Smooth muscle cell (in vitro differentiated cells): ENCODE measurements around the gene RAVER2. TPM values are rescaled to one million over a fixed set of nuclear protein-coding genes. Genes with fewer than 3 reads are reported as not detected.
"Not testable (repeated sequence)": the region's sequence is repeated elsewhere in the genome, so short reads cannot be mapped to it uniquely, and the experiment has no call there.

Experiments used
- DNase-seq: peaks from one replicate; lab custom pipeline; 2025; ENCODE audit not compliant: unreplicated experiment; lab: John Stamatoyannopoulos, UW
- H2AFZ ChIP-seq: fragments of 200-600 bp; sonication (generic); 2 replicates; pipeline ENCODE4 v1.6.0; 2016; ENCODE audit warnings: antibody characterized with exemption, low read depth, mild to moderate bottlenecking
- H3F3A ChIP-seq: fragments of 200-600 bp; sonication (generic); 2 replicates; pipeline ENCODE4 v1.6.0; 2017; ENCODE audit warnings: antibody characterized with exemption, low read depth
- H3K27ac ChIP-seq: fragments of 200-600 bp; sonication (generic); 2 replicates; pipeline ENCODE4 v1.5.1; 2016; ENCODE audit warnings: low read depth, mild to moderate bottlenecking
- H3K27me3 ChIP-seq: fragments of 200-600 bp; sonication (generic); 2 replicates; pipeline ENCODE4 v1.6.1; 2016; ENCODE audit warnings: low read depth, mild to moderate bottlenecking
- H3K36me3 ChIP-seq: fragments of 200-600 bp; sonication (generic); 2 replicates; pipeline ENCODE4 v1.5.1; 2016; ENCODE audit warnings: low read depth
- H3K4me1 ChIP-seq: fragments of 200-600 bp; sonication (generic); 2 replicates; pipeline ENCODE4 v1.5.1; 2016; ENCODE audit warnings: low read depth
- H3K4me2 ChIP-seq: fragments of 200-600 bp; sonication (generic); 2 replicates; pipeline ENCODE4 v1.6.0; 2016; ENCODE audit warnings: mild to moderate bottlenecking
- H3K4me3 ChIP-seq: fragments of 200-600 bp; sonication (generic); 2 replicates; pipeline ENCODE4 v1.5.1; 2016; ENCODE audit warnings: mild to moderate bottlenecking
- H3K79me2 ChIP-seq: fragments of 200-600 bp; sonication (generic); 2 replicates; pipeline ENCODE4 v1.6.0; 2016; ENCODE audit warnings: low read depth, mild to moderate bottlenecking
- H3K9ac ChIP-seq: fragments of 200-600 bp; sonication (generic); 2 replicates; pipeline ENCODE4 v1.6.0; 2016; ENCODE audit warnings: low read depth
- H3K9me3 ChIP-seq: fragments of 200-600 bp; sonication (generic); replicated peaks from 2 replicates; pipeline ENCODE4 v1.5.1; 2016; ENCODE audit warnings: low read depth
- H4K20me1 ChIP-seq: fragments of 200-600 bp; sonication (generic); 2 replicates; pipeline ENCODE4 v1.6.0; 2016; ENCODE audit warnings: low read depth
- WGBS: methylation state at CpG from one replicate; pipeline ENCODE4 v1.1.7; 2016; ENCODE audit warnings: low lambda C conversion rate; 5-methylcytosine and 5-hydroxymethylcytosine counted together
- polyA plus RNA-seq: library from polyadenylated mRNA; unstranded; fragments of >200 nt; fragmentation: Nextera tagmentation; extraction: Ambion mirVana; gene quantifications from 2 replicates; pipeline ENCODE4 v1.2.1, GENCODE V29; 2016
- total RNA-seq: library from RNA; depleted of rRNA; stranded (reverse); fragments of >200 nt; gene quantifications from 2 replicates; pipeline ENCODE4 v1.2.3, GENCODE V29; 2014
- TF ChIP-seq, protein P1 (sequence below): fragments of 200-600 bp; sonication (generic); IDR thresholded peaks from 2 replicates; pipeline ENCODE4 v1.5.1; 2017; ENCODE audit warnings: borderline replicate concordance, mild to moderate bottlenecking, antibody characterized with exemption; ENCODE audit not compliant: insufficient read depth, poor library complexity, severe bottlenecking

The RAVER2 gene
- total and polyA plus RNA-seq, 2 experiments from 2014 or later, result 2.8 to 9.8 TPM

DNA sequence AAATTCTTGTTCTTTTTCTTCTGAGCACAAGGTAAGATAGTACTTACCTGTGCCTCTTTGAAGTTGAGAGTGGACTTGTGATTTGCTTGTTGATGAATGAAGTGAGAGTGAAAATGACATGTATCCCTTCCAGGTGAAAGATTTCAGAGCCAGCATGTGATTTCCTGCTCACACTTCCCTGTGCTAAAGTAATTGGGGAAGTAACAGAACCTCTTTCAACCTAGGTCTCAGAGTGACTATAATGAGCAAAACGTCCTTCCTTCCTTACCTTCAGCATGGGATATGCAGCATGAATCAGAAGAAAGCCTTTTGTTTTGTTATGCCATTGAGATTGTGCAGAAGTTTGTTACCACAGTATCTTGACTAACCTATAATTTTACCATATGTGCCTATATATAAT is 24.6 kb downstream of the RAVER2 start:
- no peak overlapping the region for H2AFZ ChIP-seq
- H3K36me3 ChIP-seq, result no peaks in the 10 kb centered on the region
- no peaks in the 10 kb centered on the region for H3K79me2 ChIP-seq
- no peak overlapping the region for H3K9ac ChIP-seq
- H3F3A ChIP-seq, result no peaks in the 10 kb centered on the region
- TF ChIP-seq, protein P1, sequence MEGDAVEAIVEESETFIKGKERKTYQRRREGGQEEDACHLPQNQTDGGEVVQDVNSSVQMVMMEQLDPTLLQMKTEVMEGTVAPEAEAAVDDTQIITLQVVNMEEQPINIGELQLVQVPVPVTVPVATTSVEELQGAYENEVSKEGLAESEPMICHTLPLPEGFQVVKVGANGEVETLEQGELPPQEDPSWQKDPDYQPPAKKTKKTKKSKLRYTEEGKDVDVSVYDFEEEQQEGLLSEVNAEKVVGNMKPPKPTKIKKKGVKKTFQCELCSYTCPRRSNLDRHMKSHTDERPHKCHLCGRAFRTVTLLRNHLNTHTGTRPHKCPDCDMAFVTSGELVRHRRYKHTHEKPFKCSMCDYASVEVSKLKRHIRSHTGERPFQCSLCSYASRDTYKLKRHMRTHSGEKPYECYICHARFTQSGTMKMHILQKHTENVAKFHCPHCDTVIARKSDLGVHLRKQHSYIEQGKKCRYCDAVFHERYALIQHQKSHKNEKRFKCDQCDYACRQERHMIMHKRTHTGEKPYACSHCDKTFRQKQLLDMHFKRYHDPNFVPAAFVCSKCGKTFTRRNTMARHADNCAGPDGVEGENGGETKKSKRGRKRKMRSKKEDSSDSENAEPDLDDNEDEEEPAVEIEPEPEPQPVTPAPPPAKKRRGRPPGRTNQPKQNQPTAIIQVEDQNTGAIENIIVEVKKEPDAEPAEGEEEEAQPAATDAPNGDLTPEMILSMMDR, result no peak
- WGBS, result 78% methylated on average over 1 of the region's 1 CpG
- H4K20me1 ChIP-seq, result no peaks in the 10 kb centered on the region
- H3K27me3 ChIP-seq, result no peaks in the 10 kb centered on the region
- H3K4me3 ChIP-seq, result no peak overlapping the region
- no peak overlapping the region for H3K4me2 ChIP-seq
- H3K4me1 ChIP-seq, result no peaks in the 10 kb centered on the region
- H3K27ac ChIP-seq, result no peak overlapping the region
- no peaks in the 10 kb centered on the region for H3K9me3 ChIP-seq
- no peak for DNase-seq

DNA sequence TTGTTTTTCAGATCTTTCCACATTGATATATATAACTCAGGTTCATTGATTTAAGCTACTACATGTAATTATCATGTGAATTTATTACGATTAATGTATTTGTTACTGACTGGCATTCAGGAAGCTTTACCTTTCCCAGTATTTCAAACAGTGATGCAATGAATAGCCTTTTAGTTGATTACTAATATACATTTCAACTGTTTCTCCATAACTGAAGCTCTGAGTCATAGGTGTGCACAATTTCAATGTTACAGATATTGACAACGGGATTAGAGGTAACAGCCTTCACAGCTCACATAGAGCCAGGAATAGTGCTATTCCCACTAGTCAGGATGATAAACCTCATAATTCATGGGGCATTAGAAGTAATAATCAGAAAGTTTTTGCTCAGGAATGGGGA is 25.1 kb downstream of the RAVER2 start:
- Histone ChIP-seq H3K4me1 (no peaks in the 10 kb centered on the region), H3K27me3 (no peaks in the 10 kb centered on the region), H3F3A (no peaks in the 10 kb centered on the region), H3K27ac (no peak overlapping the region), H2AFZ (no peak overlapping the region), H3K79me2 (no peaks in the 10 kb centered on the region), H4K20me1 (no peaks in the 10 kb centered on the region), H3K9me3 (no peaks in the 10 kb centered on the region), H3K9ac (no peak overlapping the region), H3K4me3 (no peak overlapping the region), H3K4me2 (no peak overlapping the region), H3K36me3 (no peaks in the 10 kb centered on the region)
- TF ChIP-seq, protein P1, result no peak
- DNase-seq, result no peak
- 92% methylated on average over 2 of the region's 2 CpGs for WGBS

DNA sequence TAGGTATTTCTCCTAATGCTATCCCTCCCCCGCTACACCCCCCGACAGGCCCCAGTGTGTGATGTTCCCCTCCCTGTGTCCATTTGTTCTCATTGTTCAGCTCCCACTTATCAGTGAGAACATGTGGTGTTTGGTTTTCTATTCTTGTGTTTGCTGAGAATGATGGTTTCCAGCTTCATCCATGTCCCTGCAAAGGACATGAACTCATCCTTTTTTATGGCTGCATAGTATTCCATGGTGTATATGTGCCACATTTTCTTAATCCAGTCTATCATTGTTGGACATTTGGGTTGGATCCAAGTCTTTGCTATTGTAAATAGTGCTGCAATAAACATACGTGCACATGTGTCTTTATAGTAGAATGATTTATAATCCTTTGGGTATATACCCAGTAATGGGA is 28.4 kb downstream of the RAVER2 start:
- H2AFZ ChIP-seq, H3K27ac ChIP-seq, H3F3A ChIP-seq, H4K20me1 ChIP-seq, H3K27me3 ChIP-seq, H3K4me2 ChIP-seq, DNase-seq, H3K9me3 ChIP-seq, H3K4me3 ChIP-seq, H3K9ac ChIP-seq, H3K79me2 ChIP-seq, H3K4me1 ChIP-seq, H3K36me3 ChIP-seq: not testable (repeated sequence)
- 96% methylated on average over 3 of the region's 3 CpGs for WGBS

DNA sequence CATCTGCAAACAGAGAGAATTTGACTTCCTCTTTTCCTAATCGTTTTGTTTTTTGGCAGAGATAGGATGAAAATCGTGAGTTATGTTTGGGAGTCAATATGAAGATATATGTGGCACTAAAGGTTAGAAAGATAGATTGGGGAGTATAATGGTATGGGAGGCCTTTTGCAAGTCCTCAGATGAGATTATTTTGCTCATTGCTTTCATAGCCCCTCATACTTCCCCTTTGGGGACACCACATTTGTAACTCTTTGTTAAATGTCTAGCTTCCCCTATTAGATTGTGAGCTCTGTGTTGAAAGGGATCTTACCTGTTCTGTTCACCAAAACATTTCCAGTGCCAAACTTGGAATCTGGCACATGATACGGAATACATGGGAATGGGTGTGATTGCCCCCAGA is 30.2 kb downstream of the RAVER2 start:
- no peak overlapping the region for H3K4me3 ChIP-seq
- WGBS, result 95% methylated on average over 3 of the region's 3 CpGs
- no peaks in the 10 kb centered on the region for H3K36me3 ChIP-seq
- H3K4me2 ChIP-seq, result no peak overlapping the region
- no peaks in the 10 kb centered on the region for H3F3A ChIP-seq
- no peaks in the 10 kb centered on the region for H3K27me3 ChIP-seq
- no peak overlapping the region for H3K9ac ChIP-seq
- H3K27ac ChIP-seq, result no peak overlapping the region
- H3K79me2 ChIP-seq, result no peaks in the 10 kb centered on the region
- no peak for DNase-seq
- TF ChIP-seq, protein P1, result no peak
- no peaks in the 10 kb centered on the region for H3K9me3 ChIP-seq
- H2AFZ ChIP-seq, result no peak overlapping the region
- no peaks in the 10 kb centered on the region for H4K20me1 ChIP-seq
- no peaks in the 10 kb centered on the region for H3K4me1 ChIP-seq

DNA sequence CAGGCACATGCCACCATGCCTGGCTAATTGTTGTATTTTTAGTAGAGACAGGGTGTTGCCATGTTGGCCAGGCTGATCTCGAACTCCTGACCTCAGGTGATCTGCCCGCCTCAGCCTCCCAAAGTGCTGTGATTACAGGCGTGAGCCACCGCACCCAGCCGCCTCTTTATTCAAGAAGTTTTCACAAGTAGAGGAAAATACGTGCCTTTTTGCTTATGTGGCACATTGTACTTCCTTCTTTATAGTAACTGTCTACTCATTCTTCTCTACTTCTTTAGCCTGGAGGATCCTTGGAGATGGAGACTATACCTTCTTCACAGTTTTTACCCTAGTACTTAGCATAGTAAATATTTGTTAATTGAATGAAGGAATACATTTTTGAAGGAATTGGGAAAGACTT is 37.2 kb downstream of the RAVER2 start:
- H3K9ac ChIP-seq, H3K27me3 ChIP-seq, H2AFZ ChIP-seq, H3K4me1 ChIP-seq, H3K4me2 ChIP-seq, H3K4me3 ChIP-seq, H4K20me1 ChIP-seq, DNase-seq, H3K36me3 ChIP-seq, H3K27ac ChIP-seq, H3K79me2 ChIP-seq, H3K9me3 ChIP-seq, H3F3A ChIP-seq: not testable (repeated sequence)
- 98% methylated on average over 6 of the region's 6 CpGs for WGBS

DNA sequence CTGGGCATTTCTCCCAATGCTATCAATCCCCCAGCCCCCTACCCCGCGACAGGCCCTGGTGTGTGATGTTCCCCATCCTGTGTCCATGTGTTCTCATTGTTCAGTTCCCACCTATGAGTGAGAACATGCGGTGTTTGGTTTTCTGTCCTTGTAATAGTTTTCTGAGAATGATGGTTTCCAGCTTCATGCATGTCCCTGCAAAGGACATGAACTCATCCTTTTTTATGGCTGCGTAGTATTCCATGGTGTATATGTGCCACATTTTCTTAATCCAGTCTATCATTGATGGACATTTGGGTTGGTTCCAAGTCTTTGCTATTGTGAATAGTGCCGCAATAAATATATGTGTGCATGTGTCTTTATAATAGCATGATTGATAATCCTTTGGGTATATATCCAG is 38.0 kb downstream of the RAVER2 start:
- not testable (repeated sequence) for H3K27ac ChIP-seq, H3K79me2 ChIP-seq, H2AFZ ChIP-seq, H3K4me2 ChIP-seq, H3K9ac ChIP-seq, H3K9me3 ChIP-seq, H3K27me3 ChIP-seq, H3F3A ChIP-seq, H3K4me1 ChIP-seq, H3K36me3 ChIP-seq, DNase-seq, H3K4me3 ChIP-seq, H4K20me1 ChIP-seq
- 96% methylated on average over 5 of the region's 5 CpGs for WGBS
